Smooth muscle cell (in vitro differentiated cells): ENCODE data around the gene CDCA7L. TPM values are rescaled to one million over a fixed set of nuclear protein-coding genes. Genes with fewer than 3 reads are reported as not detected.

Experiments used
- DNase-seq: peaks from one replicate; lab custom pipeline; 2025; ENCODE audit not compliant: unreplicated experiment; lab: John Stamatoyannopoulos, UW
- H2AFZ ChIP-seq: fragments of 200-600 bp; sonication (generic); 2 replicates; pipeline ENCODE4 v1.6.0; 2016; ENCODE audit warnings: antibody characterized with exemption, low read depth, mild to moderate bottlenecking
- H3F3A ChIP-seq: fragments of 200-600 bp; sonication (generic); 2 replicates; pipeline ENCODE4 v1.6.0; 2017; ENCODE audit warnings: antibody characterized with exemption, low read depth
- H3K27ac ChIP-seq: fragments of 200-600 bp; sonication (generic); 2 replicates; pipeline ENCODE4 v1.5.1; 2016; ENCODE audit warnings: low read depth, mild to moderate bottlenecking
- H3K27me3 ChIP-seq: fragments of 200-600 bp; sonication (generic); 2 replicates; pipeline ENCODE4 v1.6.1; 2016; ENCODE audit warnings: low read depth, mild to moderate bottlenecking
- H3K36me3 ChIP-seq: fragments of 200-600 bp; sonication (generic); 2 replicates; pipeline ENCODE4 v1.5.1; 2016; ENCODE audit warnings: low read depth
- H3K4me1 ChIP-seq: fragments of 200-600 bp; sonication (generic); 2 replicates; pipeline ENCODE4 v1.5.1; 2016; ENCODE audit warnings: low read depth
- H3K4me2 ChIP-seq: fragments of 200-600 bp; sonication (generic); 2 replicates; pipeline ENCODE4 v1.6.0; 2016; ENCODE audit warnings: mild to moderate bottlenecking
- H3K4me3 ChIP-seq: fragments of 200-600 bp; sonication (generic); 2 replicates; pipeline ENCODE4 v1.5.1; 2016; ENCODE audit warnings: mild to moderate bottlenecking
- H3K79me2 ChIP-seq: fragments of 200-600 bp; sonication (generic); 2 replicates; pipeline ENCODE4 v1.6.0; 2016; ENCODE audit warnings: low read depth, mild to moderate bottlenecking
- H3K9ac ChIP-seq: fragments of 200-600 bp; sonication (generic); 2 replicates; pipeline ENCODE4 v1.6.0; 2016; ENCODE audit warnings: low read depth
- H3K9me3 ChIP-seq: fragments of 200-600 bp; sonication (generic); replicated peaks from 2 replicates; pipeline ENCODE4 v1.5.1; 2016; ENCODE audit warnings: low read depth
- H4K20me1 ChIP-seq: fragments of 200-600 bp; sonication (generic); 2 replicates; pipeline ENCODE4 v1.6.0; 2016; ENCODE audit warnings: low read depth
- CTCF ChIP-seq: fragments of 200-600 bp; sonication (generic); IDR thresholded peaks from 2 replicates; pipeline ENCODE4 v1.5.1; 2017; ENCODE audit warnings: borderline replicate concordance, mild to moderate bottlenecking, antibody characterized with exemption; ENCODE audit not compliant: insufficient read depth, poor library complexity, severe bottlenecking
- WGBS: methylation state at CpG from one replicate; pipeline ENCODE4 v1.1.7; 2016; ENCODE audit warnings: low lambda C conversion rate; 5-methylcytosine and 5-hydroxymethylcytosine counted together
- polyA plus RNA-seq: library from polyadenylated mRNA; unstranded; fragments of >200 nt; fragmentation: Nextera tagmentation; extraction: Ambion mirVana; gene quantifications from 2 replicates; pipeline ENCODE4 v1.2.1, GENCODE V29; 2016
- total RNA-seq: library from RNA; depleted of rRNA; stranded (reverse); fragments of >200 nt; gene quantifications from 2 replicates; pipeline ENCODE4 v1.2.3, GENCODE V29; 2014

CDCA7L gene
- total and polyA plus RNA-seq, 2 experiments from 2014 or later, result 9.3 to 13.9 TPM

GRCh38 chr7:21943436-21943835 lies 2.3 kb downstream of the CDCA7L start:
- Histone ChIP-seq H4K20me1 (no peaks in the 10 kb centered on the region), H3K79me2 (no peaks in the 10 kb centered on the region), H3K9me3 (no peaks in the 10 kb centered on the region), H3K4me3 (no peak overlapping the region), H3F3A (peaks cover 3% of the 10 kb centered on the region), H3K27me3 (peaks cover 17% of the 10 kb centered on the region), H3K36me3 (no peaks in the 10 kb centered on the region), H2AFZ (no peak overlapping the region), H3K9ac (no peak overlapping the region), H3K4me1 (peaks cover 24% of the 10 kb centered on the region), H3K4me2 (peak overlapping the region; percentile 95), H3K27ac (no peak overlapping the region)
- WGBS, result 81% methylated on average over 5 of the region's 5 CpGs
- no peak for TF ChIP-seq CTCF
- no peak for DNase-seq

GRCh38 chr7:21942955-21943354 lies 2.7 kb downstream of the CDCA7L start:
- TF ChIP-seq CTCF, result no peak
- Histone ChIP-seq H3K9me3 (no peaks in the 10 kb centered on the region), H3F3A (peaks cover 3% of the 10 kb centered on the region), H3K36me3 (no peaks in the 10 kb centered on the region), H3K27ac (no peak overlapping the region), H3K9ac (no peak overlapping the region), H3K4me2 (peak overlapping the region; percentile 95), H3K4me3 (no peak overlapping the region), H3K4me1 (peaks cover 23% of the 10 kb centered on the region), H4K20me1 (no peaks in the 10 kb centered on the region), H3K79me2 (no peaks in the 10 kb centered on the region), H3K27me3 (peaks cover 17% of the 10 kb centered on the region), H2AFZ (no peak overlapping the region)
- DNase-seq, result no peak
- 18% methylated on average over 6 of the region's 6 CpGs for WGBS

GRCh38 chr7:21941611-21942141 lies 4.0 kb downstream of the CDCA7L start:
- TF ChIP-seq CTCF, result no peak
- Histone ChIP-seq H3K4me2 (peak overlapping the region; percentile 61), H3K79me2 (no peaks in the 10 kb centered on the region), H4K20me1 (no peaks in the 10 kb centered on the region), H3K4me3 (no peak overlapping the region), H3K9me3 (no peaks in the 10 kb centered on the region), H3K36me3 (no peaks in the 10 kb centered on the region), H3K27ac (no peak overlapping the region), H2AFZ (no peak overlapping the region), H3K27me3 (peaks cover 17% of the 10 kb centered on the region), H3K4me1 (peaks cover 23% of the 10 kb centered on the region), H3K9ac (no peak overlapping the region), H3F3A (peaks cover 3% of the 10 kb centered on the region)
- 33% methylated on average over 3 of the region's 3 CpGs for WGBS
- DNase-seq, result no peak

GRCh38 chr7:21939858-21940372 lies 5.8 kb downstream of the CDCA7L start:
- peaks cover 3% of the 10 kb centered on the region for H3F3A ChIP-seq
- no peaks in the 10 kb centered on the region for H3K79me2 ChIP-seq
- H3K4me2 ChIP-seq, result no peak overlapping the region
- no peak for TF ChIP-seq CTCF
- H3K9me3 ChIP-seq, result no peaks in the 10 kb centered on the region
- no peak overlapping the region for H3K4me3 ChIP-seq
- no peaks in the 10 kb centered on the region for H4K20me1 ChIP-seq
- H3K36me3 ChIP-seq, result no peaks in the 10 kb centered on the region
- peaks cover 10% of the 10 kb centered on the region for H3K27me3 ChIP-seq
- H3K9ac ChIP-seq, result no peak overlapping the region
- H2AFZ ChIP-seq, result no peak overlapping the region
- no peak overlapping the region for H3K27ac ChIP-seq
- WGBS, result 88% methylated on average over 3 of the region's 3 CpGs
- DNase-seq, result no peak
- peaks cover 19% of the 10 kb centered on the region for H3K4me1 ChIP-seq
